ENCODE measurements around the gene SCFD2. TPM values are rescaled to one million over a fixed set of nuclear protein-coding genes. Genes with fewer than 3 reads are reported as not detected.

SCFD2 gene
- polyA plus RNA-seq, 1 of the 3 experiments (the other 2 are of a cell fraction) = 14.1 TPM

DNA sequence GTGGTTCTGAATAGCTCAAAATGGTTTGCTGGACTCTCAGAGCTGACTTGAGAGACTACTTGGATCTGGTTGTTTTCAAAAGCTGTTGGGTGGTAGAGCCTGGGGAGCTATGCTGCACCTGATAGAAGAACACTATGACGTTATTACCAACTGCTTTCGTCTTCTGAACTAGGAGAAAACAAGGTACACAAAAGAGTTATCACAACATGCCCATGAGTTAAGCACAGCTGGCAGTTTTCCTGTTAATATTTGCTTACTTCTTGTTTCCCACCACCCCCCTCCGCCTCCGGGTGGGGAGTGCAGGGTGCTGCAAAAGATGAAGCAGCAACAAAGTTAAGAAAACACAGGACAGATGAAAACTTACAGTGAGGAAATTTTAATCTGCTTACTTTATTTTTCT is 434.6 kb downstream of the SCFD2 start:
- H3K9me2 ChIP-seq = no peaks in the 10 kb centered on the region
- no peak overlapping the region for H2AFZ ChIP-seq (ENCODE audit: low read depth)
- DNase-seq = no peak
- ChIA-PET CTCF (interaction anchor here (1.1 kb wide), 1 partner anchor 8 kb away, joined by 3 read pairs; no protein-coding TSS in a partner anchor), POLR2A (no interaction called here)
- WGBS (ENCODE audit: low lambda C conversion rate) = 85% methylated on average over 4 of the region's 4 CpGs
- no peaks in the 10 kb centered on the region for H3K9me3 ChIP-seq
- no peak overlapping the region for H3K9ac ChIP-seq
- H3K4me3 ChIP-seq (ENCODE audit: low read depth in 2 of 2, low read length in 1 of 2) = no peak overlapping the region
- H3K36me3 ChIP-seq (replicated peaks in 1 of 2; ENCODE audit: control insufficient read depth in 1 of 2, insufficient read depth in 2 of 2, low read length in 1 of 2) = no peaks in the 10 kb centered on the region
- TF ChIP-seq GATA2 (CRISPR knock-in tag; IDR thresholded peaks at IDR 0.05) (no peak), EZH2phosphoT487 (IDR thresholded peaks at IDR 0.05; ENCODE audit: borderline replicate concordance, low read depth) (no peak), FOXJ3 (CRISPR knock-in tag; IDR thresholded peaks at IDR 0.05) (no peak), NFIC (IDR thresholded peaks at IDR 0.05; ENCODE audit: borderline replicate concordance) (no peak), TAF1 (IDR thresholded peaks at IDR 0.05; ENCODE audit: borderline replicate concordance, low read depth, low read length) (no peak), TCF12 (IDR thresholded peaks at IDR 0.05) (no peak)
- H3K27ac ChIP-seq (ENCODE audit: low read depth in 2 of 2, low read length in 1 of 2) = no peak overlapping the region
- H3K79me2 ChIP-seq (ENCODE audit: insufficient read depth) = no peaks in the 10 kb centered on the region
- no peaks in the 10 kb centered on the region for H4K20me1 ChIP-seq (ENCODE audit: insufficient read depth)
- H3F3A ChIP-seq (replicated peaks; ENCODE audit: insufficient read depth) = no peaks in the 10 kb centered on the region
- H3K4me2 ChIP-seq = no peak overlapping the region
- H3K4me1 ChIP-seq (ENCODE audit: control insufficient read depth in 1 of 2, insufficient read depth in 2 of 2, low read depth in 1 of 2, low read length in 1 of 2) = peaks cover 6 to 8% of the 10 kb centered on the region in 2 experiments; a peak in 2 of 4 replicates
- H3K27me3 ChIP-seq (ENCODE audit: insufficient read depth) = no peaks in the 10 kb centered on the region

- H3K79me2 ChIP-seq (ENCODE audit: insufficient read depth) = no peaks in the 10 kb centered on the region
- no peaks in the 10 kb centered on the region for H3K9me2 ChIP-seq
- no peak overlapping the region for H3K4me3 ChIP-seq (ENCODE audit: low read depth in 2 of 2, low read length in 1 of 2)
- no peaks in the 10 kb centered on the region for H3F3A ChIP-seq (replicated peaks; ENCODE audit: insufficient read depth)
- TF ChIP-seq GATA2 (CRISPR knock-in tag; IDR thresholded peaks at IDR 0.05) (no peak), GABPA (IDR thresholded peaks at IDR 0.05; ENCODE audit: low read depth) (no peak), RCOR1 (IDR thresholded peaks at IDR 0.05; ENCODE audit: low read length) (no peak), TEAD4 (IDR thresholded peaks at IDR 0.05; ENCODE audit: borderline replicate concordance, insufficient read depth) (no peak), ELF1 (IDR thresholded peaks at IDR 0.05) (no peak), FOXJ3 (CRISPR knock-in tag; IDR thresholded peaks at IDR 0.05) (no peak), JUND (IDR thresholded peaks at IDR 0.05) (no peak), TAF1 (IDR thresholded peaks at IDR 0.05; ENCODE audit: borderline replicate concordance, low read depth, low read length) (no peak), NRF1 (IDR thresholded peaks at IDR 0.05; ENCODE audit: low read depth, low read length) (no peak), EZH2phosphoT487 (IDR thresholded peaks at IDR 0.05; ENCODE audit: borderline replicate concordance, low read depth) (no peak), CHD2 (IDR thresholded peaks at IDR 0.05; ENCODE audit: low read length, partially characterized antibody) (no peak), POLR2AphosphoS5 (IDR thresholded peaks at IDR 0.05; ENCODE audit: low read depth, low read length) (no peak)
- TF ChIP-seq, protein P1, sequence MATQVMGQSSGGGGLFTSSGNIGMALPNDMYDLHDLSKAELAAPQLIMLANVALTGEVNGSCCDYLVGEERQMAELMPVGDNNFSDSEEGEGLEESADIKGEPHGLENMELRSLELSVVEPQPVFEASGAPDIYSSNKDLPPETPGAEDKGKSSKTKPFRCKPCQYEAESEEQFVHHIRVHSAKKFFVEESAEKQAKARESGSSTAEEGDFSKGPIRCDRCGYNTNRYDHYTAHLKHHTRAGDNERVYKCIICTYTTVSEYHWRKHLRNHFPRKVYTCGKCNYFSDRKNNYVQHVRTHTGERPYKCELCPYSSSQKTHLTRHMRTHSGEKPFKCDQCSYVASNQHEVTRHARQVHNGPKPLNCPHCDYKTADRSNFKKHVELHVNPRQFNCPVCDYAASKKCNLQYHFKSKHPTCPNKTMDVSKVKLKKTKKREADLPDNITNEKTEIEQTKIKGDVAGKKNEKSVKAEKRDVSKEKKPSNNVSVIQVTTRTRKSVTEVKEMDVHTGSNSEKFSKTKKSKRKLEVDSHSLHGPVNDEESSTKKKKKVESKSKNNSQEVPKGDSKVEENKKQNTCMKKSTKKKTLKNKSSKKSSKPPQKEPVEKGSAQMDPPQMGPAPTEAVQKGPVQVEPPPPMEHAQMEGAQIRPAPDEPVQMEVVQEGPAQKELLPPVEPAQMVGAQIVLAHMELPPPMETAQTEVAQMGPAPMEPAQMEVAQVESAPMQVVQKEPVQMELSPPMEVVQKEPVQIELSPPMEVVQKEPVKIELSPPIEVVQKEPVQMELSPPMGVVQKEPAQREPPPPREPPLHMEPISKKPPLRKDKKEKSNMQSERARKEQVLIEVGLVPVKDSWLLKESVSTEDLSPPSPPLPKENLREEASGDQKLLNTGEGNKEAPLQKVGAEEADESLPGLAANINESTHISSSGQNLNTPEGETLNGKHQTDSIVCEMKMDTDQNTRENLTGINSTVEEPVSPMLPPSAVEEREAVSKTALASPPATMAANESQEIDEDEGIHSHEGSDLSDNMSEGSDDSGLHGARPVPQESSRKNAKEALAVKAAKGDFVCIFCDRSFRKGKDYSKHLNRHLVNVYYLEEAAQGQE (IDR thresholded peaks at IDR 0.05; ENCODE audit: low read depth, low read length) = no peak
- TF ChIP-seq, protein P2, sequence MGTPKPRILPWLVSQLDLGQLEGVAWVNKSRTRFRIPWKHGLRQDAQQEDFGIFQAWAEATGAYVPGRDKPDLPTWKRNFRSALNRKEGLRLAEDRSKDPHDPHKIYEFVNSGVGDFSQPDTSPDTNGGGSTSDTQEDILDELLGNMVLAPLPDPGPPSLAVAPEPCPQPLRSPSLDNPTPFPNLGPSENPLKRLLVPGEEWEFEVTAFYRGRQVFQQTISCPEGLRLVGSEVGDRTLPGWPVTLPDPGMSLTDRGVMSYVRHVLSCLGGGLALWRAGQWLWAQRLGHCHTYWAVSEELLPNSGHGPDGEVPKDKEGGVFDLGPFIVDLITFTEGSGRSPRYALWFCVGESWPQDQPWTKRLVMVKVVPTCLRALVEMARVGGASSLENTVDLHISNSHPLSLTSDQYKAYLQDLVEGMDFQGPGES (IDR thresholded peaks at IDR 0.05; ENCODE audit: low read depth, low read length) = no peak
- TF ChIP-seq, protein P3, sequence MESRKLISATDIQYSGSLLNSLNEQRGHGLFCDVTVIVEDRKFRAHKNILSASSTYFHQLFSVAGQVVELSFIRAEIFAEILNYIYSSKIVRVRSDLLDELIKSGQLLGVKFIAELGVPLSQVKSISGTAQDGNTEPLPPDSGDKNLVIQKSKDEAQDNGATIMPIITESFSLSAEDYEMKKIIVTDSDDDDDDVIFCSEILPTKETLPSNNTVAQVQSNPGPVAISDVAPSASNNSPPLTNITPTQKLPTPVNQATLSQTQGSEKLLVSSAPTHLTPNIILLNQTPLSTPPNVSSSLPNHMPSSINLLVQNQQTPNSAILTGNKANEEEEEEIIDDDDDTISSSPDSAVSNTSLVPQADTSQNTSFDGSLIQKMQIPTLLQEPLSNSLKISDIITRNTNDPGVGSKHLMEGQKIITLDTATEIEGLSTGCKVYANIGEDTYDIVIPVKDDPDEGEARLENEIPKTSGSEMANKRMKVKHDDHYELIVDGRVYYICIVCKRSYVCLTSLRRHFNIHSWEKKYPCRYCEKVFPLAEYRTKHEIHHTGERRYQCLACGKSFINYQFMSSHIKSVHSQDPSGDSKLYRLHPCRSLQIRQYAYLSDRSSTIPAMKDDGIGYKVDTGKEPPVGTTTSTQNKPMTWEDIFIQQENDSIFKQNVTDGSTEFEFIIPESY (IDR thresholded peaks at IDR 0.05; ENCODE audit: borderline replicate concordance, low read depth) = no peak
- TF ChIP-seq, protein P4, sequence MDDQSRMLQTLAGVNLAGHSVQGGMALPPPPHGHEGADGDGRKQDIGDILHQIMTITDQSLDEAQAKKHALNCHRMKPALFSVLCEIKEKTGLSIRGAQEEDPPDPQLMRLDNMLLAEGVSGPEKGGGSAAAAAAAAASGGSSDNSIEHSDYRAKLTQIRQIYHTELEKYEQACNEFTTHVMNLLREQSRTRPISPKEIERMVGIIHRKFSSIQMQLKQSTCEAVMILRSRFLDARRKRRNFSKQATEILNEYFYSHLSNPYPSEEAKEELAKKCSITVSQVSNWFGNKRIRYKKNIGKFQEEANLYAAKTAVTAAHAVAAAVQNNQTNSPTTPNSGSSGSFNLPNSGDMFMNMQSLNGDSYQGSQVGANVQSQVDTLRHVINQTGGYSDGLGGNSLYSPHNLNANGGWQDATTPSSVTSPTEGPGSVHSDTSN (IDR thresholded peaks at IDR 0.05) = no peak
- no peak overlapping the region for H3K9ac ChIP-seq
- no peak for DNase-seq
- WGBS (ENCODE audit: low lambda C conversion rate) = 91% methylated on average over 8 of the region's 9 CpGs
- no peak overlapping the region; a peak in 1 of 4 replicates for H3K27ac ChIP-seq (ENCODE audit: low read depth in 2 of 2, low read length in 1 of 2)
- no peak overlapping the region for H3K4me2 ChIP-seq
- no peaks in the 10 kb centered on the region for H3K27me3 ChIP-seq (ENCODE audit: insufficient read depth)
- no peaks in the 10 kb centered on the region for H3K9me3 ChIP-seq
- ChIA-PET POLR2A (no interaction called here), CTCF (interaction anchor here (1.0 to 3.1 kb wide), 2 partner anchors 15 to 206 kb away, joined by 3 to 24 read pairs; no protein-coding TSS in a partner anchor)
- no peak overlapping the region for H2AFZ ChIP-seq (ENCODE audit: low read depth)
- H4K20me1 ChIP-seq (ENCODE audit: insufficient read depth) = no peaks in the 10 kb centered on the region
- H3K4me1 ChIP-seq (ENCODE audit: control insufficient read depth in 1 of 2, insufficient read depth in 2 of 2, low read depth in 1 of 2, low read length in 1 of 2) = peaks cover 4 to 12% of the 10 kb centered on the region in 2 experiments; a peak in 3 of 4 replicates
- no peaks in the 10 kb centered on the region for H3K36me3 ChIP-seq (replicated peaks in 1 of 2; ENCODE audit: control insufficient read depth in 1 of 2, insufficient read depth in 2 of 2, low read length in 1 of 2)
These were observed 439.5 kb downstream of the SCFD2 start for GRCh38 chr4:52926196-52926974.
